HUES64 (cell line): Measurements from ENCODE around the gene ABCG4.
"Not testable (repeated sequence)": the region's sequence is repeated elsewhere in the genome, so short reads cannot be mapped to it uniquely, and the experiment has no call there.

Experiments
- H3K27ac ChIP-seq: 2 replicates; pipeline ENCODE4 v1.7.0; 2013; ENCODE audit warnings: low read depth, low read length, inconsistent platforms
- H3K27me3 ChIP-seq: 2 replicates; pipeline ENCODE4 v1.6.1; 2013; ENCODE audit warnings: mild to moderate bottlenecking, low read length; ENCODE audit not compliant: insufficient read depth
- H3K36me3 ChIP-seq: 2 replicates; pipeline ENCODE4 v1.6.1; 2013; ENCODE audit warnings: mild to moderate bottlenecking, low read length; ENCODE audit not compliant: insufficient read depth
- H3K4me1 ChIP-seq: 2 replicates; pipeline ENCODE4 v1.6.1; 2013; ENCODE audit warnings: mild to moderate bottlenecking, low read length, moderate library complexity; ENCODE audit not compliant: insufficient read depth
- H3K4me3 ChIP-seq: 2 replicates; pipeline ENCODE4 v1.5.1; 2013; ENCODE audit warnings: mild to moderate bottlenecking, low read length, moderate library complexity
- H3K9ac ChIP-seq: 2 replicates; pipeline ENCODE4 v1.6.1; 2013; ENCODE audit warnings: mild to moderate bottlenecking, low read depth, low read length
- H3K9me3 ChIP-seq: 2 replicates; pipeline ENCODE4 v1.6.1; 2013; ENCODE audit warnings: low read depth, low read length; ENCODE audit not compliant: insufficient read depth
- WGBS: fragments of 150-250, 120-280 bp; methylation state at CpG from one replicate; pipeline ENCODE4 v1.1.7; 2013; ENCODE audit warnings: missing lambda C conversion rate; 5-methylcytosine and 5-hydroxymethylcytosine counted together

The ABCG4 gene

GRCh38 chr11:119172513-119172912, 23.7 kb downstream of the ABCG4 start:
- Histone ChIP-seq H3K9me3 (no peaks in the 10 kb centered on the region), H3K27ac (no peak overlapping the region), H3K4me1 (no peaks in the 10 kb centered on the region), H3K36me3 (peaks cover 6% of the 10 kb centered on the region), H3K9ac (no peak overlapping the region), H3K4me3 (no peak overlapping the region), H3K27me3 (no peaks in the 10 kb centered on the region)
- 79% methylated on average over 2 of the region's 2 CpGs for WGBS

GRCh38 chr11:119173453-119173852, 24.6 kb downstream of the ABCG4 start:
- no peak overlapping the region for H3K9ac ChIP-seq
- H3K27me3 ChIP-seq, result no peaks in the 10 kb centered on the region
- H3K27ac ChIP-seq, result no peak overlapping the region
- peaks cover 6% of the 10 kb centered on the region for H3K36me3 ChIP-seq
- WGBS, result 94% methylated on average over 21 of the region's 21 CpGs
- no peak overlapping the region for H3K4me3 ChIP-seq
- no peaks in the 10 kb centered on the region for H3K9me3 ChIP-seq
- H3K4me1 ChIP-seq, result 0 out of 2 replicates have a peak, but pooled peaks cover 4% of the 10 kb centered on the region

GRCh38 chr11:119175493-119176077, 26.7 kb downstream of the ABCG4 start:
- Histone ChIP-seq H3K27ac (no peak overlapping the region), H3K4me3 (no peak overlapping the region), H3K9ac (no peak overlapping the region), H3K9me3 (no peaks in the 10 kb centered on the region), H3K27me3 (no peaks in the 10 kb centered on the region), H3K4me1 (0 out of 2 replicates have a peak, but pooled peaks cover 4% of the 10 kb centered on the region), H3K36me3 (peaks cover 11% of the 10 kb centered on the region)
- 78% methylated on average over 5 of the region's 6 CpGs for WGBS

- 0 out of 2 replicates have a peak, but pooled peaks cover 4% of the 10 kb centered on the region for H3K4me1 ChIP-seq
- H3K27me3 ChIP-seq, result no peaks in the 10 kb centered on the region
- no peaks in the 10 kb centered on the region for H3K9me3 ChIP-seq
- no peak overlapping the region for H3K9ac ChIP-seq
- H3K4me3 ChIP-seq, result no peak overlapping the region
- H3K27ac ChIP-seq, result no peak overlapping the region
- H3K36me3 ChIP-seq, result peaks cover 11% of the 10 kb centered on the region
- 88% methylated on average over 4 of the region's 4 CpGs for WGBS
Measured at GRCh38 chr11:119178166-119178680, 29.4 kb downstream of the ABCG4 start.

GRCh38 chr11:119179342-119179741, 30.5 kb downstream of the ABCG4 start:
- Histone ChIP-seq H3K27ac (no peak overlapping the region), H3K27me3 (no peaks in the 10 kb centered on the region), H3K36me3 (peaks cover 11% of the 10 kb centered on the region), H3K4me3 (no peak overlapping the region), H3K4me1 (0 out of 2 replicates have a peak, but pooled peaks cover 4% of the 10 kb centered on the region), H3K9ac (no peak overlapping the region), H3K9me3 (no peaks in the 10 kb centered on the region)
- 94% methylated on average over 6 of the region's 6 CpGs for WGBS

- H3K9me3 ChIP-seq, result no peaks in the 10 kb centered on the region
- 0 out of 2 replicates have a peak, but pooled peaks cover 4% of the 10 kb centered on the region for H3K4me1 ChIP-seq
- H3K4me3 ChIP-seq, result no peak overlapping the region
- no peak overlapping the region for H3K9ac ChIP-seq
- WGBS, result 95% methylated on average over 10 of the region's 10 CpGs
- H3K27ac ChIP-seq, result no peak overlapping the region
- H3K36me3 ChIP-seq, result peaks cover 6% of the 10 kb centered on the region; the same call in 1 of the 2 replicates
- H3K27me3 ChIP-seq, result no peaks in the 10 kb centered on the region
Measured at GRCh38 chr11:119179983-119180382, 31.1 kb downstream of the ABCG4 start.

GRCh38 chr11:119180729-119181676, 32.2 kb downstream of the ABCG4 start:
- Histone ChIP-seq H3K36me3 (0 out of 2 replicates have a peak, but pooled peaks cover 6% of the 10 kb centered on the region), H3K9ac (no peak overlapping the region), H3K4me3 (no peak overlapping the region), H3K27me3 (no peaks in the 10 kb centered on the region), H3K9me3 (no peaks in the 10 kb centered on the region), H3K4me1 (0 out of 2 replicates have a peak, but pooled peaks cover 4% of the 10 kb centered on the region), H3K27ac (no peak overlapping the region)
- 91% methylated on average over 6 of the region's 6 CpGs for WGBS

- H3K36me3 ChIP-seq, result 0 out of 2 replicates have a peak, but pooled peaks cover 6% of the 10 kb centered on the region
- H3K4me1 ChIP-seq, result 0 out of 2 replicates have a peak, but pooled peaks cover 4% of the 10 kb centered on the region
- H3K27me3 ChIP-seq, result no peaks in the 10 kb centered on the region
- H3K27ac ChIP-seq, result no peak overlapping the region
- H3K9ac ChIP-seq, result no peak overlapping the region
- WGBS, result 92% methylated on average over 17 of the region's 17 CpGs
- no peaks in the 10 kb centered on the region for H3K9me3 ChIP-seq
- no peak overlapping the region for H3K4me3 ChIP-seq
Measured at GRCh38 chr11:119181677-119182412, 33.0 kb downstream of the ABCG4 start.

- H3K9ac ChIP-seq, H3K36me3 ChIP-seq, H3K9me3 ChIP-seq, H3K4me1 ChIP-seq, H3K4me3 ChIP-seq, H3K27me3 ChIP-seq, H3K27ac ChIP-seq: not testable (repeated sequence)
- WGBS, result 85% methylated on average over 9 of the region's 9 CpGs
Measured at GRCh38 chr11:119184399-119184798, 35.5 kb downstream of the ABCG4 start.

- WGBS, result 87% methylated on average over 13 of the region's 15 CpGs
- Histone ChIP-seq H3K36me3 (no peaks in the 10 kb centered on the region), H3K27me3 (no peaks in the 10 kb centered on the region), H3K9me3 (no peaks in the 10 kb centered on the region), H3K4me3 (no peak overlapping the region), H3K4me1 (no peaks in the 10 kb centered on the region), H3K27ac (no peak overlapping the region), H3K9ac (no peak overlapping the region)
Measured at GRCh38 chr11:119185981-119186634, 37.3 kb downstream of the ABCG4 start.
